Lung (tissue), 12 donors: ENCODE results near the gene MCOLN2. TPM values are rescaled to one million over a fixed set of nuclear protein-coding genes. Genes with fewer than 3 reads are reported as not detected.

Experiments used
- ATAC-seq: fragments of 200-7000 bp; cut with Tn5 transposase; one replicate; pipeline ENCODE4 v1.9.1; 2020; ENCODE audit warnings: moderate number of reproducible peaks; ENCODE audit not compliant: insufficient read depth, low FRiP score
- DNase-seq, 3 donors: peaks; one replicate each; pipeline ENCODE4 v3.0.0-alpha.2; 2013 to 2017
- H3K27ac ChIP-seq, 2 donors: one replicate each; pipeline ENCODE4 v1.5.1; 2013; ENCODE audit warnings: mild to moderate bottlenecking in 2 of 2, moderate library complexity in 2 of 2, control low read depth in 1 of 2, inconsistent platforms in 1 of 2, low read depth in 1 of 2, low read length in 1 of 2
- H3K27me3 ChIP-seq, 3 donors: one replicate each; pipeline ENCODE4 v1.5.1; 2013; ENCODE audit warnings: low read length in 2 of 3; ENCODE audit not compliant: control insufficient read depth in 3 of 3, insufficient read depth in 3 of 3
- H3K36me3 ChIP-seq, 4 donors: one replicate each; pipeline ENCODE4 v1.5.1; 2013; ENCODE audit warnings: low read length in 4 of 4, mild to moderate bottlenecking in 1 of 4, moderate library complexity in 1 of 4; ENCODE audit not compliant: control insufficient read depth in 4 of 4, insufficient read depth in 4 of 4
- H3K4me1 ChIP-seq, 5 donors: one replicate each; pipeline ENCODE4 v1.5.1; 2013; ENCODE audit warnings: low read length in 5 of 5, mild to moderate bottlenecking in 2 of 5, moderate library complexity in 1 of 5; ENCODE audit not compliant: control insufficient read depth in 5 of 5, insufficient read depth in 5 of 5
- H3K4me3 ChIP-seq: one replicate; pipeline ENCODE4 v1.5.1; 2013; ENCODE audit warnings: mild to moderate bottlenecking, control low read depth, moderate library complexity
- H3K9ac ChIP-seq, 2 donors: one replicate each; pipeline ENCODE4 v1.5.1; 2013; ENCODE audit warnings: low read length in 2 of 2, control low read depth in 1 of 2; ENCODE audit not compliant: insufficient read depth in 1 of 2
- H3K9me3 ChIP-seq, 4 donors: one replicate each; pipeline ENCODE4 v1.5.1; 2013; ENCODE audit warnings: low read length in 3 of 4, mild to moderate bottlenecking in 1 of 4, moderate library complexity in 1 of 4; ENCODE audit not compliant: control insufficient read depth in 4 of 4, insufficient read depth in 3 of 4
- WGBS, 2 donors: extraction: QIAGEN DNeasy Blood & Tissue Kit; methylation state at CpG; one replicate each; pipeline ENCODE4 v1.1.7; 2013; 5-methylcytosine and 5-hydroxymethylcytosine counted together
- polyA plus RNA-seq, 2 donors: library from polyadenylated mRNA; stranded (reverse); fragments of 200-250 nt; gene quantifications; one replicate each; pipeline ENCODE4 v1.2.1, GENCODE V29; 2013
- total RNA-seq, 2 donors: library from RNA; depleted of rRNA in 1 of 2; stranded (reverse); fragments of >200 nt in 1 of 2; gene quantifications; one replicate each; pipeline ENCODE4 v1.2.1, GENCODE V29; 2014 to 2021
- TF ChIP-seq, protein P1 (sequence below): IDR thresholded peaks from 2 replicates; pipeline ENCODE4 v1.5.1; 2012; ENCODE audit warnings: mild to moderate bottlenecking; ENCODE audit errors: control extremely low read depth, extremely low read depth
- donor health status: control.
- donor health status: control.
- donor health status: Bipolar disorder and iron deficiency.
- donor health status: healthy.
- donor health status: DM: yes; HTN: yes; CAD: no.

The MCOLN2 gene
- total and polyA plus RNA-seq, 4 donors, result 4.2 to 17.1 (median 7.4) TPM

DNA sequence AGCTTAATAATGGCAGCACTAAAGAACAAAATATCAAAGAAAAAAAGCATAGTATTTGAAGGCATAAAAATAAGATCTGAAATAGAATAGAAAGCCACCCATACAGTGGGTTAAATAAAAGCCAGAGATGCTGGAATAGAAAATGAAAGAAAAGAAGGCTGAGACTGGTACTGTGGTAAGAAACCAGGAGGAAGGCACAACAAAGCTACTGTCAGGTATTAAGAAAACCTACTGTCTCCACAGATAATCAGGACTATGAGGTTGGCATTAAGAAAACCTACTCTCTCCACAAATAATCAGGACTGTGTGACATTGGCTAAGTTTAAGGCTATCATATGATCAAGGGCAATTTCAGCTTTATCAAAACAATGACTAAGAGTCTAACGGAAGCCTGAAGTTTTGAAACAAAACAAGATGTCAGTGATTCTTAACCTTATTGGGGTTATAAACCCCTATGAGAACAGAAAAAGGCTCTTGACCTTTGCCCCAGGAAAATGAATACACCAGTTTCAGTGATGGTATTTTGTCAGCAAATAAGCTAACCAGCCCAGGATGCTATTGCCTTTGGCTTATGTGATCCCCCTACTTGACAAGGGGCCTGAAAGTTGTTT, 24.4 kb downstream of the MCOLN2 start:
- no peaks in the 10 kb centered on the region for H3K9me3 ChIP-seq
- WGBS, 2 donors, result 61 to 74% methylated on average over 1 of the region's 1 CpG
- H3K4me1 ChIP-seq, result no peaks in the 10 kb centered on the region
- DNase-seq, result no peak
- no peak overlapping the region for H3K9ac ChIP-seq
- H3K27me3 ChIP-seq, result no peaks in the 10 kb centered on the region
- ATAC-seq, result no peak
- H3K27ac ChIP-seq, result no peak overlapping the region
- no peak overlapping the region for H3K4me3 ChIP-seq
- H3K36me3 ChIP-seq, result peaks cover 0 to 3% (median 0%) of the 10 kb centered on the region in 4 donors
- TF ChIP-seq, protein P1, sequence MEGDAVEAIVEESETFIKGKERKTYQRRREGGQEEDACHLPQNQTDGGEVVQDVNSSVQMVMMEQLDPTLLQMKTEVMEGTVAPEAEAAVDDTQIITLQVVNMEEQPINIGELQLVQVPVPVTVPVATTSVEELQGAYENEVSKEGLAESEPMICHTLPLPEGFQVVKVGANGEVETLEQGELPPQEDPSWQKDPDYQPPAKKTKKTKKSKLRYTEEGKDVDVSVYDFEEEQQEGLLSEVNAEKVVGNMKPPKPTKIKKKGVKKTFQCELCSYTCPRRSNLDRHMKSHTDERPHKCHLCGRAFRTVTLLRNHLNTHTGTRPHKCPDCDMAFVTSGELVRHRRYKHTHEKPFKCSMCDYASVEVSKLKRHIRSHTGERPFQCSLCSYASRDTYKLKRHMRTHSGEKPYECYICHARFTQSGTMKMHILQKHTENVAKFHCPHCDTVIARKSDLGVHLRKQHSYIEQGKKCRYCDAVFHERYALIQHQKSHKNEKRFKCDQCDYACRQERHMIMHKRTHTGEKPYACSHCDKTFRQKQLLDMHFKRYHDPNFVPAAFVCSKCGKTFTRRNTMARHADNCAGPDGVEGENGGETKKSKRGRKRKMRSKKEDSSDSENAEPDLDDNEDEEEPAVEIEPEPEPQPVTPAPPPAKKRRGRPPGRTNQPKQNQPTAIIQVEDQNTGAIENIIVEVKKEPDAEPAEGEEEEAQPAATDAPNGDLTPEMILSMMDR, result no peak

GRCh38 chr1:84971957-84972356, 25.0 kb downstream of the MCOLN2 start:
- TF ChIP-seq, protein P1, result no peak
- whole genome bisulfite sequencing, 2 donors, result 79 to 88% methylated on average over 2 of the region's 2 CpGs
- no peak for ATAC-seq

GRCh38 chr1:84969489-84970250, 27.2 kb downstream of the MCOLN2 start:
- DNase-seq, result no peak
- Histone ChIP-seq H3K4me1 (no peaks in the 10 kb centered on the region), H3K4me3 (no peak overlapping the region), H3K36me3 (peaks cover 0 to 3% (median 0%) of the 10 kb centered on the region in 4 donors), H3K27ac (no peak overlapping the region), H3K9ac (no peak overlapping the region), H3K27me3 (no peaks in the 10 kb centered on the region), H3K9me3 (no peaks in the 10 kb centered on the region)
- TF ChIP-seq, protein P1, result no peak
- 81 to 96% methylated on average over 7 of the region's 7 CpGs for WGBS, 2 donors
- no peak for ATAC-seq

More at GRCh38 chr1:84971957-84972356, 25.0 kb downstream of the MCOLN2 start:
- no peak overlapping the region for H3K9ac ChIP-seq
- H3K36me3 ChIP-seq, result peaks cover 0 to 3% (median 0%) of the 10 kb centered on the region in 4 donors
- no peaks in the 10 kb centered on the region for H3K9me3 ChIP-seq
- H3K27me3 ChIP-seq, result no peaks in the 10 kb centered on the region
- H3K27ac ChIP-seq, result no peak overlapping the region
- H3K4me1 ChIP-seq, result no peaks in the 10 kb centered on the region
- no peak for DNase-seq
- no peak overlapping the region for H3K4me3 ChIP-seq
